Suprapubic skin (tissue), 4 donors: ENCODE data around the gene AFF1.

Source experiments
- CTCF ChIP-seq, 2 donors: fragments of 200-600 bp in 1 of 2; fragments of 450-650 bp in 1 of 2; sonication (generic) in 1 of 2; IDR thresholded peaks; one replicate each; pipeline ENCODE4 v1.5.1; 2016 to 2019; ENCODE audit warnings: antibody characterized with exemption in 2 of 2, mild to moderate bottlenecking in 1 of 2, moderate library complexity in 1 of 2
- EP300 ChIP-seq: sonication (generic); formaldehyde crosslinking; IDR thresholded peaks from one replicate; pipeline ENCODE4 v1.6.1; 2017; ENCODE audit warnings: antibody characterized with exemption
- POLR2A ChIP-seq, 2 donors: fragments of 450-650 bp; IDR thresholded peaks; one replicate each; pipeline ENCODE4 v1.6.1; 2017; ENCODE audit warnings: antibody characterized with exemption in 2 of 2, mild to moderate bottlenecking in 2 of 2, moderate library complexity in 2 of 2
- POLR2AphosphoS5 ChIP-seq, 3 donors: sonication (generic); formaldehyde crosslinking; IDR thresholded peaks; one replicate each; pipeline ENCODE4 v1.6.1; 2017; ENCODE audit warnings: antibody characterized with exemption in 3 of 3

GRCh38 chr4:87073199-87074120, 138.6 kb downstream of the AFF1 start:
- TF ChIP-seq POLR2A (IDR thresholded peaks at IDR 0.05) (no peak), CTCF (IDR thresholded peaks at IDR 0.05) (no peak), EP300 (no peak), POLR2AphosphoS5 (IDR thresholded peaks at IDR 0.05) (no peak)
